PC-9 (cell line): ENCODE results near the gene LPCAT2. TPM values are rescaled to one million over a fixed set of nuclear protein-coding genes. Genes with fewer than 3 reads are reported as not detected.

Source experiments
- BruUV-seq: library from RNA; stranded (reverse); fragments of 400-500 nt; replicated peaks from 2 replicates; lab custom pipeline; 2021; lab: Mats Ljungman, UMichigan
- CTCF ChIA-PET: fragments of 300-600 bp; sonication (Branson Sonifier 250); formaldehyde crosslinking; loops from one replicate; lab custom pipeline; 2022; ENCODE audit warnings: antibody characterized with exemption; lab: Charles Lee
- POLR2A ChIA-PET: fragments of 300-600 bp; sonication (Branson Sonifier 250); formaldehyde crosslinking; loops from one replicate; lab custom pipeline; 2022; ENCODE audit warnings: antibody characterized with exemption; ENCODE audit not compliant: unreplicated experiment; lab: Charles Lee
- DNase-seq, 2 experiments: peaks; one replicate each; pipeline versions ENCODE4 v3.0.0 to v3.0.0-alpha.2; 2015 to 2022; ENCODE audit warnings: mixed read lengths in 1 of 2
- H2AFZ ChIP-seq: fragments of 200-600 bp; sonication (generic); 2 replicates; pipeline ENCODE4 v1.8.1; 2017; ENCODE audit warnings: antibody characterized with exemption
- H3F3A ChIP-seq: fragments of 200-600 bp; sonication (generic); 2 replicates; pipeline ENCODE4 v1.8.1; 2017; ENCODE audit warnings: antibody characterized with exemption, mild to moderate bottlenecking, low read depth; ENCODE audit not compliant: insufficient read depth
- H3K27ac ChIP-seq: fragments of 200-600 bp; sonication (generic); 2 replicates; pipeline ENCODE4 v1.6.1; 2016; ENCODE audit warnings: mixed run types
- H3K27me3 ChIP-seq: fragments of 200-600 bp; sonication (generic); 2 replicates; pipeline ENCODE4 v1.6.1; 2016; ENCODE audit warnings: low read depth, mixed run types; ENCODE audit not compliant: insufficient read depth
- H3K36me3 ChIP-seq: fragments of 200-600 bp; sonication (generic); 2 replicates; pipeline ENCODE4 v1.6.1; 2016; ENCODE audit warnings: low read depth, mixed run types
- H3K4me1 ChIP-seq: fragments of 200-600 bp; sonication (generic); replicated peaks from 2 replicates; pipeline ENCODE4 v1.6.1; 2016; ENCODE audit warnings: mixed run types; ENCODE audit not compliant: insufficient read depth
- H3K4me2 ChIP-seq: fragments of 200-600 bp; sonication (generic); 2 replicates; pipeline ENCODE4 v1.6.1; 2017; ENCODE audit warnings: mixed run types
- H3K4me3 ChIP-seq: fragments of 200-600 bp; sonication (generic); 2 replicates; pipeline ENCODE4 v1.6.1; 2016; ENCODE audit warnings: mixed run types
- H3K79me2 ChIP-seq: fragments of 200-600 bp; sonication (generic); 2 replicates; pipeline ENCODE4 v1.6.1; 2017; ENCODE audit warnings: low read depth, mixed run types
- H3K9me2 ChIP-seq: fragments of 200-600 bp; sonication (generic); 2 replicates; pipeline ENCODE4 v1.8.1; 2017; ENCODE audit warnings: mild to moderate bottlenecking; ENCODE audit not compliant: insufficient read depth
- H3K9me3 ChIP-seq: fragments of 200-600 bp; sonication (generic); 2 replicates; pipeline ENCODE4 v1.8.1; 2016; ENCODE audit warnings: low read depth; ENCODE audit not compliant: insufficient read depth
- H4K20me1 ChIP-seq: fragments of 200-600 bp; sonication (generic); 2 replicates; pipeline ENCODE4 v1.8.1; 2017; ENCODE audit not compliant: insufficient read depth
- CTCF ChIP-seq: fragments of 200-600 bp; sonication (generic); conservative IDR thresholded peaks from 2 replicates; pipeline ENCODE4 v1.6.1; 2017; ENCODE audit warnings: mixed run types, antibody characterized with exemption, mild to moderate bottlenecking, moderate library complexity
- EZH2 ChIP-seq: fragments of 200-600 bp; sonication (generic); IDR thresholded peaks from 2 replicates; pipeline ENCODE4 v1.8.0; 2017; ENCODE audit warnings: antibody characterized with exemption, low read depth
- intact Hi-C: fragments of 100-400 bp; cut with micrococcal nuclease; formaldehyde crosslinking; loops from one replicate; pipeline ENCODE4 v1.10.0; 2022; ENCODE audit not compliant: unreplicated experiment
- total RNA-seq: library from RNA; stranded (reverse); gene quantifications from 2 replicates; pipeline ENCODE4 v1.2.3, GENCODE V29; 2021

Gene LPCAT2
- total RNA-seq, 1 experiment from 2014 or later: 87.7 TPM

- Histone ChIP-seq H3K4me1 (no peaks in the 10 kb centered on the region), H3K27ac (no peak within 1 kb of the TSS), H3K4me3 (no peak within 1 kb of the TSS), H3K9me2 (no peaks in the 10 kb centered on the region), H3K9me3 (no peaks in the 10 kb centered on the region), H3K4me2 (no peak within 1 kb of the TSS), H3K79me2 (no peaks in the 10 kb centered on the region), H3K27me3 (no peaks in the 10 kb centered on the region), H2AFZ (no peak within 1 kb of the TSS), H3F3A (no peaks in the 10 kb centered on the region), H3K36me3 (peaks cover 10% of the 10 kb centered on the region; the same call in 1 of the 2 replicates), H4K20me1 (no peaks in the 10 kb centered on the region)
- DNase-seq: no peak
- ChIA-PET CTCF (interaction anchor here (0.6 kb wide), 1 partner anchor 57 kb away, joined by 12 read pairs; no protein-coding TSS in a partner anchor), POLR2A (no interaction called here)
- intact Hi-C loops: no loop called here
- no TSS peak for BruUV-seq
- TF ChIP-seq EZH2 (no peak), CTCF (no peak)
Measured at GRCh38 chr16:55566432-55567175, 57.7 kb downstream of the LPCAT2 start, which contains the start of gene CAPNS2. Gene CAPNS2 (plus strand): TSS chr16:55566684. CDS start chr16:55566757, 73 bp downstream.

GRCh38 chr16:55567382-55567781, 58.5 kb downstream of the LPCAT2 start:
- no peaks in the 10 kb centered on the region for H3K27me3 ChIP-seq
- no peaks in the 10 kb centered on the region for H3F3A ChIP-seq
- H3K4me3 ChIP-seq: no peak overlapping the region
- no peak overlapping the region for H2AFZ ChIP-seq
- no peaks in the 10 kb centered on the region for H4K20me1 ChIP-seq
- BruUV-seq: no TSS peak
- H3K27ac ChIP-seq: no peak overlapping the region
- H3K4me1 ChIP-seq: no peaks in the 10 kb centered on the region
- TF ChIP-seq CTCF (no peak), EZH2 (no peak)
- peaks cover 10% of the 10 kb centered on the region; the same call in 1 of the 2 replicates for H3K36me3 ChIP-seq
- H3K4me2 ChIP-seq: no peak overlapping the region
- H3K9me2 ChIP-seq: no peaks in the 10 kb centered on the region; the same call in 1 of the 2 replicates
- ChIA-PET POLR2A (no interaction called here), CTCF (interaction anchor here (0.6 kb wide), 1 partner anchor 58 kb away, joined by 12 read pairs; no protein-coding TSS in a partner anchor)
- DNase-seq: no peak
- H3K9me3 ChIP-seq: no peaks in the 10 kb centered on the region
- H3K79me2 ChIP-seq: no peaks in the 10 kb centered on the region
- intact Hi-C loops: no loop called here

GRCh38 chr16:55568207-55568606, 59.3 kb downstream of the LPCAT2 start:
- H4K20me1 ChIP-seq: no peaks in the 10 kb centered on the region
- intact Hi-C loops: no loop called here
- H3K9me3 ChIP-seq: no peaks in the 10 kb centered on the region
- no peaks in the 10 kb centered on the region; the same call in 1 of the 2 replicates for H3K9me2 ChIP-seq
- H3K27ac ChIP-seq: no peak overlapping the region
- H3K27me3 ChIP-seq: no peaks in the 10 kb centered on the region
- H2AFZ ChIP-seq: no peak overlapping the region
- ChIA-PET CTCF (no interaction called here), POLR2A (interaction anchor here (1.0 kb wide), 1 partner anchor 83 kb away, joined by 6 read pairs; no protein-coding TSS in a partner anchor)
- BruUV-seq: no TSS peak
- no peak overlapping the region for H3K4me3 ChIP-seq
- H3F3A ChIP-seq: no peaks in the 10 kb centered on the region
- TF ChIP-seq CTCF (no peak), EZH2 (no peak)
- no peaks in the 10 kb centered on the region for H3K4me1 ChIP-seq
- no peak for DNase-seq
- H3K4me2 ChIP-seq: no peak overlapping the region
- peaks cover 3% of the 10 kb centered on the region; the same call in 1 of the 2 replicates for H3K36me3 ChIP-seq
- no peaks in the 10 kb centered on the region for H3K79me2 ChIP-seq
